C4-2B (cell line): ENCODE data around the gene SMTNL2.
"Not testable (repeated sequence)": the region's sequence is repeated elsewhere in the genome, so short reads cannot be mapped to it uniquely, and the experiment has no call there.

ENCODE experiments used
- H3K27ac ChIP-seq: fragments of 450-650 bp; 2 replicates; pipeline ENCODE4 v1.5.1; 2017
- ZFX ChIP-seq: fragments of 450-650 bp; IDR thresholded peaks from 2 replicates; pipeline ENCODE4 v1.6.1; 2017
- TF ChIP-seq, protein P1 (sequence below): fragments of 450-650 bp; conservative IDR thresholded peaks from 2 replicates; pipeline ENCODE4 v1.5.1; 2017; ENCODE audit warnings: mild to moderate bottlenecking

The SMTNL2 gene

DNA sequence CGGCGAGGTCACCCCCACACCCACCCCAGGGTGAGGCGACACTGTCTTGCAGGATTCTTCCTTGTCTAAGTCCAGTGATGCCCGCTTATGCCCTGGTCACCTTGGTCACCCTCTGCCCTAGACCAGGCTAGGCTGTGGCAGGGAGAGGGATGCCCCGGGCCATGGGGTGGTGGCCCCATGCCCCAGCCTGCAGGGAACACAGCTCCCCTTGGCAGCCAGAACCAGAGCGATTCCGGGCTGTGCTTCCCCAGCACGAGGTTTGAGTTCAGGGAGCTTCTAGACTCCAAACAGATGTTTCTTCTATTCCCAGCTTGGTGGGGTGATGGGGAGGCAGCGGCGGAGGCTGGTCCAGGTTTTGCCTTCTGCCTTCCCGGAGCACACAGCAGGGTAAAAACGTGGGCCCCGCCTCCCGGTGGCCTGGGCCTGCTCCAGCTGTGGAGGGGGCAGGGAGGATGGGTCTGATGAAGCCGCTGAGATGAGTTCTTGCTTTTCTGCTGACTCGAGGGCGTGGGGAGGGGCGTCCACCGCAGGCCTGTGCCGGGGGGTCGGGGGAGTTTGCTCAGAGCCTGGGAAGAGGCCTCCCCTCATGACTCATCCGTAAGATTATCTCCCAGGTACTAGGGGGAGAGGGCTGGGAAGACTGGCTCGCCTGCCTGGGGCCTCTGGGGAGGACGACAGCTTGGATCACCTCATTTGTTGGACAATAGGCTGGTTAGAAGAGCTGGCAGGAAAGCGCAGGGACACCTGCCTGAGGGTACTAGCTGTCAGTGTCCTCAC is 15.4 kb downstream of the SMTNL2 start:
- H3K27ac ChIP-seq = no peak overlapping the region
- no peak for TF ChIP-seq ZFX
- TF ChIP-seq, protein P1, sequence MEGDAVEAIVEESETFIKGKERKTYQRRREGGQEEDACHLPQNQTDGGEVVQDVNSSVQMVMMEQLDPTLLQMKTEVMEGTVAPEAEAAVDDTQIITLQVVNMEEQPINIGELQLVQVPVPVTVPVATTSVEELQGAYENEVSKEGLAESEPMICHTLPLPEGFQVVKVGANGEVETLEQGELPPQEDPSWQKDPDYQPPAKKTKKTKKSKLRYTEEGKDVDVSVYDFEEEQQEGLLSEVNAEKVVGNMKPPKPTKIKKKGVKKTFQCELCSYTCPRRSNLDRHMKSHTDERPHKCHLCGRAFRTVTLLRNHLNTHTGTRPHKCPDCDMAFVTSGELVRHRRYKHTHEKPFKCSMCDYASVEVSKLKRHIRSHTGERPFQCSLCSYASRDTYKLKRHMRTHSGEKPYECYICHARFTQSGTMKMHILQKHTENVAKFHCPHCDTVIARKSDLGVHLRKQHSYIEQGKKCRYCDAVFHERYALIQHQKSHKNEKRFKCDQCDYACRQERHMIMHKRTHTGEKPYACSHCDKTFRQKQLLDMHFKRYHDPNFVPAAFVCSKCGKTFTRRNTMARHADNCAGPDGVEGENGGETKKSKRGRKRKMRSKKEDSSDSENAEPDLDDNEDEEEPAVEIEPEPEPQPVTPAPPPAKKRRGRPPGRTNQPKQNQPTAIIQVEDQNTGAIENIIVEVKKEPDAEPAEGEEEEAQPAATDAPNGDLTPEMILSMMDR = no peak

DNA sequence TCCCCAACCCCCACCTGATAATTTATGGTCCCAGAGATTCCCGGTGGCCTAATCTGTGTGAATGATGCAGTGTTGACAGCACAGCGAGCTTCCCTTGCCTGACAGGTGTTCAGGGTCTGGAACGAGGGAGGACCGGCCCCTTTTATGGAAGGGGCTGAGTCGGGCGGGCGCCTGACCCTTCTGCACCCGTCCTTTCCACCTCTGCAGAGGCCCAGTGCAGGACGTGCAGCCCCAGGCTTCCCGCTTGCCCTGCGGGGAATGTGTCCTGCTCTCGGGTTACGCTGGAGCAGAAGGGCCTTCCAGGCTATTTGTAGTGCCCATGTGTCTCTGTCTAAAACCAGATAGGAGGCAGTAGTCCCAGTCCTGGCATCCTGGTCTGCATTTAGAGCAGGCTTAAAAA is 16.2 kb downstream of the SMTNL2 start:
- H3K27ac ChIP-seq = no peak overlapping the region
- no peak for TF ChIP-seq ZFX
- TF ChIP-seq, protein P1 = no peak

DNA sequence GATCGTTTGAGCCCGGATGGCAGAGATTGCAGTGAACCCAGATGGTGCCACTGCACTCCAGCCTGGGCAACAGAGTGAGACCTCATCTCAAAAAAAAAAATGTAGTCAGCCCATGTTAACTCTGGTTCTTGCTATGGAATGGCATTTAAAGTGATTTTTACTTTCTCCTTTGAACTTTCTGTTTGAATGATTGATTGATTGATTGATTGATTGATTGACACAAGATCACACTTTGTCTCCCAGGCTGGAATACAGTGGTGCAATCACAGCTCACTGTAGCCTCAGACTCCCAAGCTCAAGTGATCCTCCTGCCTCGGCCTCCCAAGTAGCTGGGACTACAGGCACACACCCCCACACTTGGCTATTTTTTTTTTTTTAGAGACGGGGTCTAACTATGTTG is 17.0 kb downstream of the SMTNL2 start:
- TF ChIP-seq, protein P1 = no peak
- TF ChIP-seq ZFX = no peak
- H3K27ac ChIP-seq = no peak overlapping the region

DNA sequence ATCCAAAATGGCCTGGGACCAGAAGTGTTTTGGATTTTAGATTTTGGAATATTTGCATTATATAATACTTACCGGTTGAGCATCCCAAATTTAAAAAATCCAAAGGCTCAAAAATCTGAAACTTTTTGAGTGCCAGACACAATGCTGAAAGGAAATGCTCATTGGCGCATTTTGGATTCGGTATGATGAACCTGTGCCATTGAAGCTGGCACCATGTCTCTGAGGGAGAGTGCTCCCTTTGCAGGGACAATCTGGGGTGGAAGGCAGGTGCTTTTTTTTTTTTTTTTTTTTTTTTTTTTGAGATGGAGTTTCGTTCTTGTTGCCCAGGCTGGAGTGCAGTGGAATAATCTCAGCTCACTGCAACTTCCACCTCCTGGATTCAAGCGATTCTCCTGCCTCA is 17.7 kb downstream of the SMTNL2 start:
- no peak overlapping the region for H3K27ac ChIP-seq
- no peak for TF ChIP-seq ZFX
- TF ChIP-seq, protein P1 = no peak

DNA sequence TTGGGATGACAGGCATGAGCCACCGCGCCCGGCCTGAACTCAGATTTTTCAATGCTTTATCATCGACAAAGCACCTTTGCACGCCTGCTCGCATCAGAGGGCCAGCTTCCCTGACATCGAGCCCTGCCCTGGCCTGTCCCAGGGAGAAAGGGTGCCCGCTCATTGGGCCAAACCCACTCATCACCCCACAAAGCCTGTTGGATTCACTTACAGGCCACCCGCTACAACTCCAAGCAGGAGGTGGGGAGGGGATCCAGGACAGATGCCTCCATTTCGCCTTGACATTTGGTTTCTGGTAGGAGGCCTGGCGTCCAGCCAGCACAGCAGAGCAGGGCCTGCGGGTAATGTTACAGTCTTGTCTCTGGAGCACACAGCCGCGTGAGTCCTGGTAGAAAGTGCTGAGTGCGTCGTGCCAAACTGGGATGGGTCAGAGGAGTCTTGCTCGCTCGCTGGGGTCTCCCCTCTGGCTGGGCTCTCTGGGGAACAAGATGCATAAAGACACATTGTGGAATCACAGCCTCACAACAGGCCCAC is 19.8 kb downstream of the SMTNL2 start:
- H3K27ac ChIP-seq = no peak overlapping the region
- TF ChIP-seq, protein P1 = no peak
- TF ChIP-seq ZFX = no peak

DNA sequence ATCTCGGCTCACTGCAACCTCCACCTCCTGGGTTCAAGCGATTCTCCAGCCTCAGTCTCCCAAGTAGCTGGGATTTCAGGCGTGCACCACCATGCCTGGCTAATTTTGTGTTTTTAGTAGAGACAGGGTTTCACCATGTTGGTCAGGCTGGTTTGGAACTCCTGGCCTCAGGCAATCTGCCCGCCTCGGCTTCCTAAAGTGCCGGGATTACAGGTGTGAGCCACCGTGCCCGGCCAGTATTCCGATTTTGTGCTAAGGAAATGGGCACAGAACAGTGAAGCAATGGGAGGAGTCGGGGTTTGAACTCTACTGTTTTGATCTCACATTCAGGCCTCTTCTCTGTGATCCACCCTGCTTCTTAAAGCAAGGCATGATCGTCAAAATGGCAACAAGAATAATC is 20.4 kb downstream of the SMTNL2 start:
- H3K27ac ChIP-seq = not testable (repeated sequence)

DNA sequence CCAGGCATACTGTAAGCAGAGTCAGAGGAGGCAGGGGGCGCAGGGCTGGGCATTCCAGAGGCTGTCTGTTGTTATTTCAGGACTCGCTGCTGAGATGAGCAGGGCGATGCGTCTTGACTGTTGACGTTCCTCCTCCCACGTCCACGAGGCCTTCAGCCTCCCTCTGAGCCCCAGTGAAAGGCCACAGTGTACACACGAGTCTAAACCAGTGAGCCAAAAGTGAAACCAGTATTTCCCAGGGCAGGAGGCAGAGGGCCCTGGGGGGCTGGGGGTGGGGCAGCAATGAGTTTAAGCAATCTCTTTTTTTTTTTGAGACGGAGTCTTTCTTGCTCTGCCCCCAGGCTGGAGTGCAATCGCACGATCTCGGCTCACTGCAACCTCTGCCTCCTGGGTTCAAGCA is 21.5 kb downstream of the SMTNL2 start:
- no peak for TF ChIP-seq ZFX
- TF ChIP-seq, protein P1 = no peak

DNA sequence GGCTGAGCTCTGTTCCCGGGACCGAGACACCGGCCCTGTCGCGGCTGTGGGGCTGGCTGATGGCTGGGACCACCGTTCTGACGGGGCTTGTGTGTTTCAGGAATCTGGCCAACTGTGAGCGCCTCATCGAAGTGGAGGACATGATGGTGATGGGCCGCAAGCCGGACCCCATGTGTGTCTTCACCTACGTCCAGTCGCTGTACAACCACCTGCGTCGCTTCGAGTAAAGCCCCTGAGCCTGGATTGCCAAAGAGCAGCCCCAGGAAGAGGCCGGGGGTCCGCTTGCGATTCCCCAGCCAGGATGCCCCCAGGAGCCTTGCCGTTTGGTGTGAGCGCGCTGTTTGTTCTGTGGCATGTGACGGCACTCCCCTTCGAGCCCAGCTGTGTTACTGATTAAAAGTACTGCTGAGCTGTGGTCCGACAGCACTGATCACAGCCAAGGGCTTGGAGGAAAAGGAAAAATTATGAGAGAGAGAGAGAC is 23.0 kb downstream of the SMTNL2 start:
- H3K27ac ChIP-seq = no peak overlapping the region
- no peak for TF ChIP-seq ZFX
- TF ChIP-seq, protein P1 = no peak

More for the DNA sequence above, 21.5 kb downstream of the SMTNL2 start:
- H3K27ac ChIP-seq = no peak overlapping the region
